CD4-positive, alpha-beta T cell (primary cell): ENCODE measurements around the gene BCL2. TPM values are rescaled to one million over a fixed set of nuclear protein-coding genes. Genes with fewer than 3 reads are reported as not detected.

Source experiments
- ATAC-seq: fragments of 200-7000 bp; cut with Tn5 transposase; one replicate; pipeline ENCODE4 v1.10.0; 2022; ENCODE audit warnings: mild to moderate bottlenecking; ENCODE audit not compliant: poor library complexity
- CTCF ChIA-PET: fragments of 350-600 bp; sonication (Branson Sonifier 250); formaldehyde crosslinking; loops from one replicate; lab custom pipeline; 2021; ENCODE audit warnings: antibody characterized with exemption, inconsistent platforms; lab: Charles Lee
- POLR2A ChIA-PET: fragments of 350-600 bp; sonication (Branson Sonifier 250); formaldehyde crosslinking; loops from one replicate; lab custom pipeline; 2021; ENCODE audit warnings: antibody characterized with exemption, inconsistent platforms; lab: Charles Lee
- DNase-seq, 14 experiments: peaks; one replicate each; pipeline ENCODE4 v3.0.0-alpha.2; 2013 to 2020; ENCODE audit warnings: mixed read lengths in 2 of 14
- H3K27ac ChIP-seq, 2 donors: one replicate each; pipeline versions ENCODE4 v1.5.1 to v1.7.0; 2013; ENCODE audit warnings: low read length in 2 of 2, low read depth in 1 of 2, mild to moderate bottlenecking in 1 of 2
- H3K27me3 ChIP-seq, 2 experiments: 1 replicate in 1 of 2; 2 replicates in 1 of 2; pipeline versions ENCODE4 v1.6.1 to v1.7.0; 2013; ENCODE audit warnings: low read length in 2 of 2, control low read depth in 1 of 2, mild to moderate bottlenecking in 1 of 2, moderate library complexity in 1 of 2; ENCODE audit not compliant: insufficient read depth in 2 of 2, control insufficient read depth in 1 of 2
- H3K36me3 ChIP-seq: one replicate; pipeline ENCODE4 v1.6.1; 2013; ENCODE audit warnings: low read length, control low read depth; ENCODE audit not compliant: insufficient read depth
- H3K4me1 ChIP-seq: one replicate; pipeline ENCODE4 v1.6.1; 2013; ENCODE audit warnings: low read length, control low read depth; ENCODE audit not compliant: insufficient read depth
- H3K4me3 ChIP-seq: one replicate; pipeline ENCODE4 v1.5.1; 2013; ENCODE audit warnings: mild to moderate bottlenecking, low read length, moderate library complexity
- H3K9me3 ChIP-seq, 2 experiments: 1 replicate in 1 of 2; 2 replicates in 1 of 2; pipeline versions ENCODE4 v1.6.1 to v1.7.0; 2013; ENCODE audit warnings: low read length in 2 of 2, mild to moderate bottlenecking in 2 of 2, control low read depth in 1 of 2, moderate library complexity in 1 of 2; ENCODE audit not compliant: control insufficient read depth in 1 of 2, insufficient read depth in 1 of 2
- H3K27ac Mint-ChIP-seq: one replicate; pipeline ENCODE4 v1.8.0; 2020; ENCODE audit warnings: mixed read lengths
- H3K27me3 Mint-ChIP-seq: one replicate; pipeline ENCODE4 v1.8.0; 2021; ENCODE audit warnings: mixed read lengths
- H3K36me3 Mint-ChIP-seq: one replicate; pipeline ENCODE4 v1.8.0; 2021; ENCODE audit warnings: low read depth, mixed read lengths
- H3K4me1 Mint-ChIP-seq: one replicate; pipeline ENCODE4 v1.8.0; 2021; ENCODE audit warnings: low read depth, mixed read lengths
- H3K4me3 Mint-ChIP-seq: one replicate; pipeline ENCODE4 v1.8.0; 2020; ENCODE audit warnings: mild to moderate bottlenecking, mixed read lengths
- H3K9me3 Mint-ChIP-seq: one replicate; pipeline ENCODE4 v1.8.0; 2020; ENCODE audit warnings: mixed read lengths
- intact Hi-C, 2 experiments: fragments of 100-400 bp; cut with DNase I in 1 of 2; cut with micrococcal nuclease in 1 of 2; formaldehyde crosslinking; loops; one replicate each; pipeline versions ENCODE4 v1.15.1 to v1.9.0; 2023 to 2025; cut with DNase I, micrococcal nuclease
- total RNA-seq, 174 experiments: library from RNA in 2 of 174; stranded (reverse) in 2 of 174; gene quantifications; one replicate each; pipeline ENCODE4 v1.2.3 and lab custom pipeline; 2021 to 2026
- TF ChIP-seq, protein P1 (sequence below): fragments of 200-600 bp; IDR thresholded peaks from one replicate; pipeline ENCODE4 v1.8.0; 2022; ENCODE audit warnings: antibody characterized with exemption, mild to moderate bottlenecking

Gene BCL2
- total RNA-seq, 2 experiments from 2014 or later: 40.1 to 40.3 TPM

- Histone ChIP-seq H3K27ac (no peak overlapping the region), H3K4me3 (no peak overlapping the region), H3K36me3 (no peaks in the 10 kb centered on the region), H3K9me3 (peaks cover 2 to 3% of the 10 kb centered on the region in 2 experiments), H3K4me1 (peaks cover 12% of the 10 kb centered on the region), H3K27me3 (no peaks in the 10 kb centered on the region)
- Mint-ChIP-seq H3K4me3 (peak overlapping the region; percentile 63), H3K27me3 (no peaks in the 10 kb centered on the region), H3K9me3 (no peaks in the 10 kb centered on the region), H3K36me3 (no peaks in the 10 kb centered on the region), H3K4me1 (peaks cover 19% of the 10 kb centered on the region), H3K27ac (no peak overlapping the region)
- no peak for DNase-seq
- intact Hi-C loops: no loop called here
- TF ChIP-seq, protein P1, sequence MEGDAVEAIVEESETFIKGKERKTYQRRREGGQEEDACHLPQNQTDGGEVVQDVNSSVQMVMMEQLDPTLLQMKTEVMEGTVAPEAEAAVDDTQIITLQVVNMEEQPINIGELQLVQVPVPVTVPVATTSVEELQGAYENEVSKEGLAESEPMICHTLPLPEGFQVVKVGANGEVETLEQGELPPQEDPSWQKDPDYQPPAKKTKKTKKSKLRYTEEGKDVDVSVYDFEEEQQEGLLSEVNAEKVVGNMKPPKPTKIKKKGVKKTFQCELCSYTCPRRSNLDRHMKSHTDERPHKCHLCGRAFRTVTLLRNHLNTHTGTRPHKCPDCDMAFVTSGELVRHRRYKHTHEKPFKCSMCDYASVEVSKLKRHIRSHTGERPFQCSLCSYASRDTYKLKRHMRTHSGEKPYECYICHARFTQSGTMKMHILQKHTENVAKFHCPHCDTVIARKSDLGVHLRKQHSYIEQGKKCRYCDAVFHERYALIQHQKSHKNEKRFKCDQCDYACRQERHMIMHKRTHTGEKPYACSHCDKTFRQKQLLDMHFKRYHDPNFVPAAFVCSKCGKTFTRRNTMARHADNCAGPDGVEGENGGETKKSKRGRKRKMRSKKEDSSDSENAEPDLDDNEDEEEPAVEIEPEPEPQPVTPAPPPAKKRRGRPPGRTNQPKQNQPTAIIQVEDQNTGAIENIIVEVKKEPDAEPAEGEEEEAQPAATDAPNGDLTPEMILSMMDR: no peak
- POLR2A ChIA-PET: no interaction called here
- no peak for ATAC-seq
- CTCF ChIA-PET: no interaction called here
These were observed 212.3 kb downstream of the BCL2 start for GRCh38 chr18:63107171-63107845.

DNA sequence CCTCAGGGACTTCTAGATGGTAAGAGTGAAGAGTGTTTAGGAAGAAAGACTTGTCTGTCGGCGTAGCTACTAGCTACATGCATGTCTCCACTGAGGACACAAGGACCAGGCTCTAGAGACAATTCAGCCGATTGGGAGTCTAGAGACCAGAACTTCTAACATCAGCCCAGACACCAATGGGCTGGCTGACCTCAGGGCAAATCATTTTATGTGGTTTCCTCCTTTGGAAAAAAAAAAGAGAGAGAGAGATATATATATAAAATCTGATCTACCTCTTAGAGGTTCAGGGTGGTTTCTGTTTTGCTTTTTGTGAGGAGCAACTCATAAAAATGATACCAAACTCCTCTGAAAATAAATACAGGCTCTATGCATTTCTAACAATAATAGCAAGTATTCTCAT is 212.8 kb downstream of the BCL2 start:
- ChIA-PET POLR2A (no interaction called here), CTCF (no interaction called here)
- H3K9me3 Mint-ChIP-seq: no peaks in the 10 kb centered on the region
- Histone ChIP-seq H3K36me3 (no peaks in the 10 kb centered on the region), H3K4me3 (peak overlapping the region; percentile 21), H3K27ac (no peak overlapping the region), H3K27me3 (no peaks in the 10 kb centered on the region), H3K9me3 (peaks cover 0 to 3% of the 10 kb centered on the region in 2 experiments), H3K4me1 (peaks cover 14% of the 10 kb centered on the region)
- intact Hi-C loops: no loop called here
- H3K36me3 Mint-ChIP-seq: no peaks in the 10 kb centered on the region
- H3K4me3 Mint-ChIP-seq: peak overlapping the region; percentile 63
- no peak for ATAC-seq
- H3K27me3 Mint-ChIP-seq: no peaks in the 10 kb centered on the region
- TF ChIP-seq, protein P1: no peak
- H3K27ac Mint-ChIP-seq: no peak overlapping the region
- no peak for DNase-seq
- peaks cover 19% of the 10 kb centered on the region for H3K4me1 Mint-ChIP-seq

DNA sequence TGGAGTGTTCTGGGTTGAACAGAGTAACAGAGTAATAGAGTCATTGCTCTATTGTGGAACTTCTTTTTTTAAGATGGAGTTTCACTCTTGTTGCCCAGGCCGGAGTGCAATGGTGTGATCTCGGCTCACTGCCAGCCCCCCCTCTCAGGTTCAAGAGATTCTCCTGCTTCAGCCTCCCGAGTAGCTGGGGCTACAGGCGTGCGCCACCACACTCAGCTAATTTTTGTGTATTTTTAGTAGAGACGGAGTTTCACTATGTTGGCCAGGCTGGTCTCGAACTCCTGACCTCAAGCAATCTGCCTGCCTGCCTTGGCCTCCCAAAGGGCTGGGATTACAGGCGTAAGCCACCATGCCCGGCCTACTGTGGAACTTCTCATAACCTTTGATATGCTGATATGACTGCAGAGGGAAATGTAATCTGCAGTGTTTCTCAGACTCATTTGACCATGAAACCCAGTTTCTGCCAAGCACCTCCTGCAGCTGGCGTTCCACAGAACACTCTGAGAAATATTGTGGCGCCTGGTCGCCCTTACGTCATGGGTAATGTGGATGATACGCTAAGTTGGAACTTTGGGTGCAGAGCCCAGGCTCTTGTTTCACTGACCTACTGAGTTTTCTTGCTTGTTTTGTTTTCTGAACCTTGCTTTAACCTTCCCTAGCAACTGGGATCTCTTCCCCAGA is 213.8 kb downstream of the BCL2 start:
- H3K27ac ChIP-seq: no peak overlapping the region
- no peak for DNase-seq
- H3K36me3 ChIP-seq: no peaks in the 10 kb centered on the region
- TF ChIP-seq, protein P1: no peak
- Mint-ChIP-seq H3K9me3 (no peaks in the 10 kb centered on the region), H3K27ac (no peak overlapping the region), H3K36me3 (no peaks in the 10 kb centered on the region), H3K4me1 (peaks cover 21% of the 10 kb centered on the region), H3K4me3 (no peak overlapping the region), H3K27me3 (no peaks in the 10 kb centered on the region)
- no peak overlapping the region for H3K4me3 ChIP-seq
- H3K4me1 ChIP-seq: peaks cover 16% of the 10 kb centered on the region
- peaks cover 0 to 3% of the 10 kb centered on the region in 2 experiments for H3K9me3 ChIP-seq
- ChIA-PET CTCF (no interaction called here), POLR2A (no interaction called here)
- H3K27me3 ChIP-seq: no peaks in the 10 kb centered on the region
- intact Hi-C loops: no loop called here
- no peak for ATAC-seq
